Measurements from ENCODE around the gene PPFIA1.

DNA sequence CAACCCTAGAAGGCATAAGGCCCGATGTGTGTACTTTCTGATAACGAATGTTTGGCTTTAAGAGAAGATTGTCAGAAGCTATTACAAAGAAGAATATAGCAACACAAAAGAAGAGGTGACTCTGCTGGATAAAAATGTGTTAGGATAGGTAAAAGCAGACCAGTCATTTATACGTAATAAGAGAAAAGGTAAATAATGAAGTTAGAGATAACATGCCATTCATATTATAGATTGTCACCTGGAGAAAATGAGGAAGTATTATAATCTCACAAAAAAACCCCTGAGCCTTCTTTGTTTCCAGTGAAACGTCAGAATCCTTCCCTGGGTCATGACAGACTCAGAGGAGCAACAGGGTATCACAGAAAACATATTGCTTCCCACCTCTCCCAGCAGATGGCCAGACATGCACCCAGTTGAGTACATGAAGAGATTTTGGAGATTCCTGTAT, 36.1 kb downstream of the PPFIA1 start:
- TF ChIP-seq CTCF (IDR thresholded peaks at IDR 0.05) (no peak), POLR2A (IDR thresholded peaks at IDR 0.05) (no peak)

Measured in uterus (tissue), 2 donors.